ENCODE data around the gene ADAMTS16.

- TF ChIP-seq NFIC (IDR thresholded peaks at IDR 0.05) (no peak), MEIS2 (IDR thresholded peaks at IDR 0.05; ENCODE audit: partially characterized antibody) (no peak), POLR2AphosphoS5 (IDR thresholded peaks at IDR 0.05; ENCODE audit: control insufficient read depth, insufficient read depth, low read depth, low read length) (no peak), CTCF (IDR thresholded peaks at IDR 0.05 in 2 of 3, conservative IDR thresholded peaks at IDR 0.05 in 1 of 3; ENCODE audit: insufficient read depth in 2 of 3, low read depth in 1 of 3, low read length in 3 of 3) (no peak), DDX20 (tag; IDR thresholded peaks at IDR 0.05; ENCODE audit: low read depth) (no peak), NRF1 (conservative IDR thresholded peaks at IDR 0.05 in 1 of 2, IDR thresholded peaks at IDR 0.05 in 1 of 2) (no peak), POLR2A (conservative IDR thresholded peaks at IDR 0.05) (no peak), FOS (IDR thresholded peaks at IDR 0.05; ENCODE audit: extremely low read depth, insufficient read length) (no peak), RAD21 (CRISPR knock-in tag; conservative IDR thresholded peaks at IDR 0.05 in 1 of 2, IDR thresholded peaks at IDR 0.05 in 1 of 2) (no peak), HMG20B (CRISPR knock-in tag; IDR thresholded peaks at IDR 0.05) (no peak)
- TF ChIP-seq, protein P1, sequence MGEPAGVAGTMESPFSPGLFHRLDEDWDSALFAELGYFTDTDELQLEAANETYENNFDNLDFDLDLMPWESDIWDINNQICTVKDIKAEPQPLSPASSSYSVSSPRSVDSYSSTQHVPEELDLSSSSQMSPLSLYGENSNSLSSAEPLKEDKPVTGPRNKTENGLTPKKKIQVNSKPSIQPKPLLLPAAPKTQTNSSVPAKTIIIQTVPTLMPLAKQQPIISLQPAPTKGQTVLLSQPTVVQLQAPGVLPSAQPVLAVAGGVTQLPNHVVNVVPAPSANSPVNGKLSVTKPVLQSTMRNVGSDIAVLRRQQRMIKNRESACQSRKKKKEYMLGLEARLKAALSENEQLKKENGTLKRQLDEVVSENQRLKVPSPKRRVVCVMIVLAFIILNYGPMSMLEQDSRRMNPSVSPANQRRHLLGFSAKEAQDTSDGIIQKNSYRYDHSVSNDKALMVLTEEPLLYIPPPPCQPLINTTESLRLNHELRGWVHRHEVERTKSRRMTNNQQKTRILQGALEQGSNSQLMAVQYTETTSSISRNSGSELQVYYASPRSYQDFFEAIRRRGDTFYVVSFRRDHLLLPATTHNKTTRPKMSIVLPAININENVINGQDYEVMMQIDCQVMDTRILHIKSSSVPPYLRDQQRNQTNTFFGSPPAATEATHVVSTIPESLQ (CRISPR knock-in tag; IDR thresholded peaks at IDR 0.05): no peak
Observed at GRCh38 chr5:5257353-5257752, 117.2 kb downstream of the ADAMTS16 start.
